Activated naive CD4-positive, alpha-beta T cell treated with anti-CD3 and anti-CD28 coated beads, Interleukin-2, amount 10 ng/mL, durations not matched to agents 5 hours and 36 hours (primary cell): Measurements from ENCODE around the gene VPS50. TPM values are rescaled to one million over a fixed set of nuclear protein-coding genes. Genes with fewer than 3 reads are reported as not detected.

ENCODE experiments used
- total RNA-seq, 2 experiments: library from RNA; stranded (reverse); gene quantifications; one replicate each; pipeline ENCODE4 v1.2.3, GENCODE V29; 2021

The VPS50 gene, protein sequence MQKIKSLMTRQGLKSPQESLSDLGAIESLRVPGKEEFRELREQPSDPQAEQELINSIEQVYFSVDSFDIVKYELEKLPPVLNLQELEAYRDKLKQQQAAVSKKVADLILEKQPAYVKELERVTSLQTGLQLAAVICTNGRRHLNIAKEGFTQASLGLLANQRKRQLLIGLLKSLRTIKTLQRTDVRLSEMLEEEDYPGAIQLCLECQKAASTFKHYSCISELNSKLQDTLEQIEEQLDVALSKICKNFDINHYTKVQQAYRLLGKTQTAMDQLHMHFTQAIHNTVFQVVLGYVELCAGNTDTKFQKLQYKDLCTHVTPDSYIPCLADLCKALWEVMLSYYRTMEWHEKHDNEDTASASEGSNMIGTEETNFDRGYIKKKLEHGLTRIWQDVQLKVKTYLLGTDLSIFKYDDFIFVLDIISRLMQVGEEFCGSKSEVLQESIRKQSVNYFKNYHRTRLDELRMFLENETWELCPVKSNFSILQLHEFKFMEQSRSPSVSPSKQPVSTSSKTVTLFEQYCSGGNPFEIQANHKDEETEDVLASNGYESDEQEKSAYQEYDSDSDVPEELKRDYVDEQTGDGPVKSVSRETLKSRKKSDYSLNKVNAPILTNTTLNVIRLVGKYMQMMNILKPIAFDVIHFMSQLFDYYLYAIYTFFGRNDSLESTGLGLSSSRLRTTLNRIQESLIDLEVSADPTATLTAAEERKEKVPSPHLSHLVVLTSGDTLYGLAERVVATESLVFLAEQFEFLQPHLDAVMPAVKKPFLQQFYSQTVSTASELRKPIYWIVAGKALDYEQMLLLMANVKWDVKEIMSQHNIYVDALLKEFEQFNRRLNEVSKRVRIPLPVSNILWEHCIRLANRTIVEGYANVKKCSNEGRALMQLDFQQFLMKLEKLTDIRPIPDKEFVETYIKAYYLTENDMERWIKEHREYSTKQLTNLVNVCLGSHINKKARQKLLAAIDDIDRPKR
- total RNA-seq, result 10 to 100 TPM; 21.3 to 27.0 TPM

DNA sequence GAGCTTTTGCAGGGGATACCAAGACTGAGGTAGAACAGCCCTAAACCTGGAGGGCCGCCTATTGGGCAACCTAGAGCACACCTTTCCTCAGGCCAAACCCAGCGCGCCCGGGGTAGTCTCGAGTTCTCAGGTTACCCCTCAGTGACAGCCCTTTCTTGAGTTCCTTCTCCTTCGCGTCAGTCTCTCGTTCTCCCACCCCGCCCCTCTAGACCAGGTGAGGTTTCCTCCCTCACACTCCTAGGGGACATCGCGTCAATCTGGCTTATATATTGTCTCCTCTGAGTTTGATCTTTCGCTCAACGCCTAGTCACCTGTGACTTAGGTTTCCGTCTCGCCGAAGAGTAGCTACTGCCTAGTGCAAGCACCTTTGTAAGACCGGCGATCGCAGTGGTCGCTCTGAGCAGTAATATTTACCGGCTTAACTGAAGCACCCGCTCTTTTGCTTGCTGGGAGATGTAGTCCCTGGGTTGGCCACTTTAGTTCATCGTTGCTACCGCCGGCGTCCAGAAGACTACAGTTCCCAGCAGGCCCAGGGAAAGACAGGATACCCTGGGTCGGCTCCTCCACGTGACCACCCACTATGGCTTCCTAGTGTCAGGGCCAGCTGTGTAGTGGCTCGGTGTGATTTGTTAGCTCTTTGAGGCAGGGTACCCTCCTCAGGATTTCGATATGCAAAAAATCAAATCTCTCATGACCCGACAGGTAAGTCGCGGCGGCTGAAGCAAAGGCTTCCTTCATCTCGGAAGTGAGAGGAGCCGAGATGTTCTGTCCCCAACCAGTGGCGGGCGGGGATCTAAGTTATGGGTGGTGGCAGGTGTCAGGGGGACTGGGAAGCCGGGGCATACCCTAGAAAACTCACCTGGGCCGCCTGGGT, at the start of gene VPS50:
VPS50 (plus strand) TSS at position 568 of the 874 bp plus-strand sequence; CDS start at position 670, 102 bp downstream.

DNA sequence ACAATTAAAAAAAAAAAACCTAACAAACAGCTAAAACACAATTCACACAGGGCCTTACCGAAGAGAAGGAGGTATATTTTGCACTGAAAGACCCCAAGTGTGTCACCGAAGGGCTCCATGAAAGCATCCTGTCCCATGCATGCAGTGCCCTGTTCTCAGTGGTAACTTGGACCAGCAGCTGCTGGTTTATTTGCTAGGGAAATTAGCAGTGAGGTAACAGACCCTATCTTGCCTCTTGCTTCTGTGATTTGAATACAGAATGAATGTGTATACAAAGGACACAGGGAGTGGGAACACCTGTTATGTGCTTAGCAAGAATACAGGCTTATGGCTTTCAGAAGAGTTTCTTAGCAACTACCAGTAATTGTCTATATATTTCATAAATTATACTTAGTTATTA, 5.9 kb upstream of the VPS50 start, which contains the start of gene HEPACAM2:
HEPACAM2 (minus strand) TSS at position 160 of the 400 bp plus-strand sequence.

Other genes with a start within 250 kb of the VPS50 start
- gene SAMD9, start 114.4 kb upstream of the VPS50 start, total RNA-seq, result 10 to 100 TPM; 38.3 to 38.4 TPM
- 10 to 100 TPM; 77.4 to 82.2 TPM for gene SAMD9L, start 84.0 kb upstream of the VPS50 start, total RNA-seq
- not detected for gene HEPACAM2, start 5.9 kb upstream of the VPS50 start, total RNA-seq